ENCODE results near the gene RXRB.

- TF ChIP-seq, protein P1, sequence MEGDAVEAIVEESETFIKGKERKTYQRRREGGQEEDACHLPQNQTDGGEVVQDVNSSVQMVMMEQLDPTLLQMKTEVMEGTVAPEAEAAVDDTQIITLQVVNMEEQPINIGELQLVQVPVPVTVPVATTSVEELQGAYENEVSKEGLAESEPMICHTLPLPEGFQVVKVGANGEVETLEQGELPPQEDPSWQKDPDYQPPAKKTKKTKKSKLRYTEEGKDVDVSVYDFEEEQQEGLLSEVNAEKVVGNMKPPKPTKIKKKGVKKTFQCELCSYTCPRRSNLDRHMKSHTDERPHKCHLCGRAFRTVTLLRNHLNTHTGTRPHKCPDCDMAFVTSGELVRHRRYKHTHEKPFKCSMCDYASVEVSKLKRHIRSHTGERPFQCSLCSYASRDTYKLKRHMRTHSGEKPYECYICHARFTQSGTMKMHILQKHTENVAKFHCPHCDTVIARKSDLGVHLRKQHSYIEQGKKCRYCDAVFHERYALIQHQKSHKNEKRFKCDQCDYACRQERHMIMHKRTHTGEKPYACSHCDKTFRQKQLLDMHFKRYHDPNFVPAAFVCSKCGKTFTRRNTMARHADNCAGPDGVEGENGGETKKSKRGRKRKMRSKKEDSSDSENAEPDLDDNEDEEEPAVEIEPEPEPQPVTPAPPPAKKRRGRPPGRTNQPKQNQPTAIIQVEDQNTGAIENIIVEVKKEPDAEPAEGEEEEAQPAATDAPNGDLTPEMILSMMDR (IDR thresholded peaks at IDR 0.05) = no peak
- no peak for TF ChIP-seq POLR2AphosphoS5 (IDR thresholded peaks at IDR 0.05)
Measured at GRCh38 chr6:33191383-33192104, 8.9 kb downstream of the RXRB start.

Measured in sigmoid colon (tissue), 4 donors.